Tibial artery (tissue), 4 donors: ENCODE results near the gene TLL2.

Source experiments
- DNase-seq, 2 donors: peaks; one replicate each; pipeline ENCODE4 v3.0.0-alpha.2; 2019
- H3K27ac ChIP-seq, 2 donors: fragments of 200-600 bp; sonication (generic) in 1 of 2; 1 replicate in 1 of 2; 2 replicates in 1 of 2; pipeline ENCODE4 v1.5.1; 2018 to 2019; ENCODE audit warnings: mild to moderate bottlenecking in 1 of 2
- H3K27me3 ChIP-seq, 2 donors: fragments of 200-600 bp; sonication (generic) in 1 of 2; one replicate each; pipeline versions ENCODE4 v1.5.1 to v1.6.0; 2016 to 2019
- H3K36me3 ChIP-seq, 3 donors: fragments of 200-600 bp; sonication (generic) in 2 of 3; one replicate each; pipeline ENCODE4 v1.5.1; 2016 to 2019; ENCODE audit warnings: mild to moderate bottlenecking in 2 of 3
- H3K4me1 ChIP-seq, 4 donors: fragments of 200-600 bp; sonication (generic) in 2 of 4; 1 replicate in 3 of 4; 2 replicates in 1 of 4; pipeline ENCODE4 v1.5.1; 2016 to 2019
- H3K4me3 ChIP-seq, 2 donors: fragments of 200-600 bp; sonication (generic) in 1 of 2; 1 replicate in 1 of 2; 2 replicates in 1 of 2; pipeline ENCODE4 v1.5.1; 2018 to 2019; ENCODE audit warnings: mild to moderate bottlenecking in 2 of 2
- H3K9me3 ChIP-seq, 3 donors: fragments of 200-600 bp; sonication (generic) in 1 of 3; one replicate each; pipeline ENCODE4 v1.5.1; 2016 to 2019
- intact Hi-C: fragments of 100-400 bp; cut with DNase I; formaldehyde crosslinking; loops from one replicate; pipeline ENCODE4 v1.15.0; 2023; ENCODE audit warnings: low total_unique reads
- TF ChIP-seq, protein P1 (sequence below), 2 experiments: fragments of 200-600 bp in 1 of 2; fragments of 450-650 bp in 1 of 2; IDR thresholded peaks; one replicate each; pipeline ENCODE4 v1.5.1; 2017 to 2019; ENCODE audit warnings: antibody characterized with exemption in 2 of 2, mild to moderate bottlenecking in 1 of 2, moderate library complexity in 1 of 2

Gene TLL2

GRCh38 chr10:96513305-96513697 lies 425 bp downstream of the TLL2 start:
- Histone ChIP-seq H3K36me3 (no peaks in the 10 kb centered on the region), H3K4me3 (peak overlapping the region; percentile 48 to 59), H3K27me3 (peaks cover 0 to 9% of the 10 kb centered on the region in 2 donors), H3K27ac (peak overlapping the region in 1 of 2 donors; percentile 34), H3K4me1 (peaks cover 4 to 26% (median 19%) of the 10 kb centered on the region in 4 donors), H3K9me3 (no peaks in the 10 kb centered on the region)
- intact Hi-C loops, result loop anchor here (10.0 kb wide), 1 partner anchor 118 kb away; no protein-coding TSS in a partner anchor
- no peak for DNase-seq
- TF ChIP-seq, protein P1, sequence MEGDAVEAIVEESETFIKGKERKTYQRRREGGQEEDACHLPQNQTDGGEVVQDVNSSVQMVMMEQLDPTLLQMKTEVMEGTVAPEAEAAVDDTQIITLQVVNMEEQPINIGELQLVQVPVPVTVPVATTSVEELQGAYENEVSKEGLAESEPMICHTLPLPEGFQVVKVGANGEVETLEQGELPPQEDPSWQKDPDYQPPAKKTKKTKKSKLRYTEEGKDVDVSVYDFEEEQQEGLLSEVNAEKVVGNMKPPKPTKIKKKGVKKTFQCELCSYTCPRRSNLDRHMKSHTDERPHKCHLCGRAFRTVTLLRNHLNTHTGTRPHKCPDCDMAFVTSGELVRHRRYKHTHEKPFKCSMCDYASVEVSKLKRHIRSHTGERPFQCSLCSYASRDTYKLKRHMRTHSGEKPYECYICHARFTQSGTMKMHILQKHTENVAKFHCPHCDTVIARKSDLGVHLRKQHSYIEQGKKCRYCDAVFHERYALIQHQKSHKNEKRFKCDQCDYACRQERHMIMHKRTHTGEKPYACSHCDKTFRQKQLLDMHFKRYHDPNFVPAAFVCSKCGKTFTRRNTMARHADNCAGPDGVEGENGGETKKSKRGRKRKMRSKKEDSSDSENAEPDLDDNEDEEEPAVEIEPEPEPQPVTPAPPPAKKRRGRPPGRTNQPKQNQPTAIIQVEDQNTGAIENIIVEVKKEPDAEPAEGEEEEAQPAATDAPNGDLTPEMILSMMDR (IDR thresholded peaks at IDR 0.05), result no peak

- Histone ChIP-seq H3K4me1 (peaks cover 4 to 26% (median 19%) of the 10 kb centered on the region in 4 donors), H3K27me3 (peaks cover 0 to 9% of the 10 kb centered on the region in 2 donors), H3K27ac (no peak overlapping the region), H3K4me3 (peak overlapping the region; percentile 48 to 59), H3K36me3 (no peaks in the 10 kb centered on the region), H3K9me3 (no peaks in the 10 kb centered on the region)
- no peak for DNase-seq
- intact Hi-C loops, result loop anchor here (10.0 kb wide), 1 partner anchor 118 kb away; no protein-coding TSS in a partner anchor
- TF ChIP-seq, protein P1 (IDR thresholded peaks at IDR 0.05), result no peak
Observed at GRCh38 chr10:96512524-96513304, 1.0 kb downstream of the TLL2 start.

DNA sequence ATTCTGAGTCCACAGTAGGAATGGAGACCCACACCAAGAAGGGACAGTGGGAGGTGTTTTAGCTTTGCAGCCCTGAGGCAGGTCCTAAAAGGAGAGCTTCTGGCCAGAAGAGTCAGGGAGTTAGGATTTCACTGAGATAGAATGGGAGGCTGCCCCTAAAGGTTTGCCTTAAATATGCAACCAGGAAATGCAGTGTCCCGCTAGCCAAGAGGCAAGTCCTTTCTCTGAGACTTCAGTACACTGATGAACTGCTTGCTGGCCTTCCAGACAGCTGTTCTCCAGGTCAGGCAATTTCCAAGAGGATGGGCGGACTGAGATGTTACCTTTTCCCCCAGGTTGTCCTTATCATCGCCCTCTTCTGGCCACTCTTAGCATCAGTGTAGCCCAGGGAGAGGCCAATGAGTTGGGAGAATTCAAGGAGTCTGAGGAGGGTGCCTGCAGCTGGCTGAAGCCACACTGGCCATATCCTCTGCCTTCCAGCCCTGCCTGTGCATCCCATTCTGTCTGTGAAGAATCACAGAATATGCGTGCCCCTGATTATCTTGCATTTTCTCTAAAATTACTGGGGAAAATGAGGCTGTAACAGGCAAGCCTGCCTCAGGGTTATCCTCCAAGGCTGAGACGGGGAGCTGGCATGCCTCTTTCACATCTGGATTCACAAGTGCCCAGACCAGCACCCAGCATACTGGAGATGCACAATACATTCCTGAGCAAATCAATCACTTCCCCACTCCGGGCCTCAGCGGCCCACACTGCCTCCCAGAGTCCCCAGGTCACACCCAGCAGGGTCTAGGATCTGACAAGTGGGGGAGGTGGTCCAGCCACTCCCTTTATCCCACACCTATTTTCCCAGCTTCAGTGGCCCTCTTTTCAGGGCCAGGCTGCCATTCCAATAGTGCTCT lies 2.4 kb downstream of the TLL2 start:
- Histone ChIP-seq H3K4me3 (no peak overlapping the region), H3K27ac (no peak overlapping the region), H3K9me3 (no peaks in the 10 kb centered on the region), H3K36me3 (no peaks in the 10 kb centered on the region), H3K4me1 (peaks cover 4 to 26% (median 19%) of the 10 kb centered on the region in 4 donors), H3K27me3 (peaks cover 0 to 9% of the 10 kb centered on the region in 2 donors)
- intact Hi-C loops, result loop anchor here (10.0 kb wide), 1 partner anchor 116 kb away; no protein-coding TSS in a partner anchor
- no peak for DNase-seq
- TF ChIP-seq, protein P1 (IDR thresholded peaks at IDR 0.05), result peak in 1 of 2 experiments; percentile 26

DNA sequence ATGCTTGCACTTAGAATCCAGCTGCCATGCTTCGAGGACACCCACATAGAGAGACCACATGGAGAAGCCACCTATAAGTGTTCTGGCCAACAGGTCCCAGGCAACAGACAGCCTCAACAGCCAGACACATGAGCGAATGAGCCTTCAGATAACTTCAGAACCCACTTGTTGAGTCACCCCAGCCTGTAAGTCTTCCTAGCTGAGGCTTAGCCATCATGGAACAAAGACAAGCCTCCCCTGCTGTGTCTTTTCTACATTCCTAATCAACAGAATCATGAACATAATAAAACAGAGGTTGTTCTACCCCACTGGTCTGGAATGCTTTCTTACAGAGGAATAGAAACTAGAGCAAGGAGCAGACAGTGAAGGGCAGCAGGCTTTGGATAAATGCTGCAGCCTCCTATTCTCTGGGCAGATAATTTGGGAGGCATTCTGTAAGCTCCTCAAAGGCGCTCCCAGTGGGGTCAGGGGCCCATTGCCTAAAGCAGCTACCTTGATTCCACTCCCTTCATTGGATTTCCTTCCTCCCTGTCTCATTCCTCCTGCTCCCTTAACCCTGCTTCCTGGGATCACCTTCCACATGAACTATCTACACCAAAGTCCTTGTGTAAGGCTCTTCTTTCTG lies 4.6 kb downstream of the TLL2 start:
- Histone ChIP-seq H3K4me3 (no peak overlapping the region), H3K4me1 (peaks cover 4 to 21% (median 14%) of the 10 kb centered on the region in 4 donors), H3K36me3 (no peaks in the 10 kb centered on the region), H3K27me3 (peaks cover 0 to 9% of the 10 kb centered on the region in 2 donors), H3K9me3 (no peaks in the 10 kb centered on the region), H3K27ac (no peak overlapping the region)
- intact Hi-C loops, result no loop called here
- TF ChIP-seq, protein P1 (IDR thresholded peaks at IDR 0.05), result no peak
- DNase-seq, result no peak

- Histone ChIP-seq H3K36me3 (no peaks in the 10 kb centered on the region), H3K27ac (no peak overlapping the region), H3K9me3 (no peaks in the 10 kb centered on the region), H3K27me3 (peaks cover 0 to 3% of the 10 kb centered on the region in 2 donors), H3K4me1 (peaks cover 0 to 1% (median 0%) of the 10 kb centered on the region in 4 donors), H3K4me3 (no peak overlapping the region)
- DNase-seq, result no peak
- TF ChIP-seq, protein P1 (IDR thresholded peaks at IDR 0.05), result no peak
- intact Hi-C loops, result no loop called here
Observed at GRCh38 chr10:96507044-96507443, 6.7 kb downstream of the TLL2 start.
